NCI-H1092 treated with DMSO at 0.1 percent for 48 hours (cell line): Measurements from ENCODE around the gene CELSR1.
A peak's percentile ranks its signal among the peaks of the same experiment; 100 is the strongest.
"Not testable (repeated sequence)": the region's sequence is repeated elsewhere in the genome, so short reads cannot be mapped to it uniquely, and the experiment has no call there.

Experiments used
- DNase-seq: peaks from one replicate; lab custom pipeline; 2025; lab: John Stamatoyannopoulos, UW

CELSR1 gene

DNA sequence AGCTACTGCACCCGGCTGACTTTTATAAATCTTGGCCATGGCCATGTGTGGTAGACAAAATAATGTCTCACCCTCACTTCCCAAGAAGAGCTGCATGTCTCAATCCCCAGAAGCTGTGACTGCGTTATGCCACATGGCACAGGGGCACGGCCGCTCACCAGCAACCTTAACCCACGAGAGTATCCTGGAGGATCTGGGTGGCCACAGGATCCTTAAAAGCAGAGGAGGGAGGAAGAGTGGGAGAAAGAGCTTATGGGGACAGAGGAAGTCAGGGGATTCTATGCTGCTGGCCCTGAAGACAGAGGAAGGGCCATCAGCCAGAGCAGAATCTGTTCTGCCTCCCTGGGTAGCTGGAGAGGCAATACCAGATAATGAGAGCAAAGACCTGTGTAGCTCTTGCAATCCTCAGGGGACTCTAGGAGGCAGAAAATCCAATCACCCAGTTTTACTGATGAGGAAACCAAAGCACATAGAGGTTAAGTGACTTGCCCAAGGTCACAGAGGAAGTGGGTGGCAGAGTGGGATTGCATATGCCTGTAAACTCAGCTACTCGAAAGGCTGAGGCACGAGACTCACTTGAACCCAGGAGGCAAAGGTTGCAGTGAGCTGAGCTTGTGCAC, 55.3 kb downstream of the CELSR1 start:
- DNase-seq, result no peak

DNA sequence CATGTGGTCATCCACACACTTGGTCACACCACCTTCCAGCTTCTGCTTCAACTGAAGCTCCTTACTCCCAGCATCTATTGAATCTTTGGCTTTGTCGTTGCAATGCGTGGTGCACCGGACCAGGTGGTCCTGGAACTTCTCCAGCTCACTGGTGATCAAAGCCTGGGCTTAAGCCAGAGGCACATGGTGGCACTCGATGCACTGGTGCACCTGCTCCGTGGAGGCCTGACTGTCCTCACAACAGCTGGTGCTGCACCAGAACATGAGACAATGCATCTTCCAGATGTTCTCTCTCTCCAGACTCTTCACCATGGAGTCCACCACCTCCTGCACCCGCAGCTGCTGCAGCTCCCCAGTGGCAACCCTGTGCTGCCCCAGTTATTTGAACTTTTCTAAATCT, 56.0 kb downstream of the CELSR1 start:
- DNase-seq, result no peak

DNA sequence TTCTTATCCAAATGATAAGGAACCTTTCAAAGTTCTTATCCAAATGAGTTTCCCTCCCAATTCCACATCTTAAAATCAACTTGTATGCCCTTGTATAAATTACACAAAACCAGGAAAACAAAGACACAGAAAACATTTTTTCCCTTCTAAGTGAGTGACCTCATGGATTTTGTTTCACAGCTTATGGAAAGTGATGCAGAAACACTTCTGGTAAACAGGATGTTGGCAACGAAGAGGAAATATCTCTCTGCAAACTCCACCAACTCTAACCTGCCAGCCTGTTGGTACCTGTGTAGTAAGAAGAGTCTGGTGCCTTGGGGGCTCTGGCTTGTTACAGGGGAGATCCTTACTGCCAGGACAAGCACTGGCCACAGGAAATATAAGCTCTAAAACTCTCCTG, 57.0 kb downstream of the CELSR1 start:
- DNase-seq, result no peak

DNA sequence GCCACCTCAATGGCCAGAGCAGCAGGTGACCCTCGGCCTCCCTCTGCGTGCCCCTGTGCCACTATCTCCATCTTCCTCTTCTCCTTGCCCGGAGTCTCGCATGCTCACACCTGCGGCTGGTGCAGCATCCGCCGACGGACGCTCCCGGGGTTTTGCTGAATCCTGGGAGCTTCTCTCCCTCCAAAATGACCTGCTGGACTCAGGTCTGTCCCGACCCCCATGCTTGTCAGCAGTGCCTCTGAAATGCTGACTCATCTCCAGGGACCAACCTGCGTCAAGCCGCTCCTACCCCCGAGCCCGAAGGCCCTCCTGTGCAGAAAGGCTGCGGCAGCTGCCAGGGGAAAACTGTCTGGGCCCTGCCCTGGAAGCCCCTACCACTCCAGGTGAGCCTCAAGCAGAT, 58.4 kb downstream of the CELSR1 start:
- DNase-seq, result no peak

DNA sequence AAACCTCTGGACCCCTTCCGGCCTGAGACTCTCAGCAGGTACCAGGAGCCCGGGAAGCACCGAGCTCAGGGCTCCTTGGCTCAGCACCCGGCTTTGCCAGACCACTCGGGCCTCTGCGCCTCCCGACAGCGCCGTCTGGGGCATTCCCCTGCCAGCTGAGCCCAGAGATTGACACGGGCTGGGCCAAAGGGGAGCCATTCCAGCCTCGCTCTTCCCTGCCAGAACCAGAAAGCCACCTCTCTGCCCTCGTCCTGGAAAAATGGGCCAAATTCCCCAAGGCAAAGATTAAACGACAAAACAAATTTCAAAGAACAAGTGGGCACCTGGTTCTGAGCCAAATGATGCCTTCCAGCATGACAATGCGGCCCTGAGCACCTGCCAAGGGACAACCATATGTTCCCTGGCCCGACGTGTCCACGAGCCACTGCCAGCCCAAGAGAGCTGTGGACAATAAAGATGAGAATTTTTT, 59.3 kb downstream of the CELSR1 start:
- peak; percentile 9 for DNase-seq

DNA sequence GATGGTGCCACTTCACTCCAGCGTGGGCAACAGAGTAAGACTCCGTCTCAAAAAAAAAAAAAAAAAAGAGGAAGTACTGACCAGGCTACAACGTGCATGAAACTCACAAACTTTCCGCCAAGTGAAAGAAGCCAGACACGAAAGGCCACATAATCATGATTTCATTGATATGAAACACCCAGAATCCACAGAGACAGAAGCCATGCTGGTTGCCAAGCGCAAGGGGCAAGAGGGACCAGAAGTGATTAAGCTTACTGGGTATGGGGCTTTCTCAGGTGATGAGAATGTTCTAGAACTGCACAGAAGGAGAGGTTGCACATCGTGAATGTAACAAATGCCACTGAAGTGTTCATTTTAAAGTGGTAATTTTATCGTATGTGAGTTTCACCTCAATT, 60.9 kb downstream of the CELSR1 start:
- no peak for DNase-seq

DNA sequence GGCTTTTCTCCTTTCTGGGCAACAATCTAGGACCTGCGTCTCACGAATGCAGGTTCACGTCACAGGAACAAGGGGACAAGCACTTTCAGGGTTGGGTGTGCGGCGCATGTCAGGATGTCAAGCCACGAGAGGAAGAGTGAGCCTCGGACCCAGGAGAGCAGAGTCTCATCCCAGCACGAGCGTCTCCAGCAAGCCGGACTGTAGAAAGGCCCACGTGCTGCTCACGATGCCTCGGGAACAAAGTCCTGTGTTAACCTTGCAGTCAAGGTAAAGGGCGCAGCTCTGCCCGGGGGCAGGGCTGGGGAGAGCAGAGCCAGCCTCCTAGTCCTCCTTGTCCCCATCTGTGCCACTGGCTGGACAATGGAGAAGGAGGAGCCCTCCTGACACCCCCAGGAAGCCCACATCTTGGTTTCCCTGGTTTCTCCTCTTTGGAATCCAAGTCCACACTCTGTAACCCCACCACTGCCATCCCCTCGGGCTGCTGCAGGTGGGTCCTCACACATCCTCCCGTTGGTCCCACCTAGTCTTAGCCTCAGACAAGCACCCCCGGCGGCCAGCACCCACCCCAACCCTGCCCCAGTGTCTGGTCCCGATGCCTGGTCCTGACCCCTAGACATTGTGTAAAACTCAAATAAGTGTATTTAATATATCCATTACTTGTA, 63.4 kb downstream of the CELSR1 start:
- no peak for DNase-seq

DNA sequence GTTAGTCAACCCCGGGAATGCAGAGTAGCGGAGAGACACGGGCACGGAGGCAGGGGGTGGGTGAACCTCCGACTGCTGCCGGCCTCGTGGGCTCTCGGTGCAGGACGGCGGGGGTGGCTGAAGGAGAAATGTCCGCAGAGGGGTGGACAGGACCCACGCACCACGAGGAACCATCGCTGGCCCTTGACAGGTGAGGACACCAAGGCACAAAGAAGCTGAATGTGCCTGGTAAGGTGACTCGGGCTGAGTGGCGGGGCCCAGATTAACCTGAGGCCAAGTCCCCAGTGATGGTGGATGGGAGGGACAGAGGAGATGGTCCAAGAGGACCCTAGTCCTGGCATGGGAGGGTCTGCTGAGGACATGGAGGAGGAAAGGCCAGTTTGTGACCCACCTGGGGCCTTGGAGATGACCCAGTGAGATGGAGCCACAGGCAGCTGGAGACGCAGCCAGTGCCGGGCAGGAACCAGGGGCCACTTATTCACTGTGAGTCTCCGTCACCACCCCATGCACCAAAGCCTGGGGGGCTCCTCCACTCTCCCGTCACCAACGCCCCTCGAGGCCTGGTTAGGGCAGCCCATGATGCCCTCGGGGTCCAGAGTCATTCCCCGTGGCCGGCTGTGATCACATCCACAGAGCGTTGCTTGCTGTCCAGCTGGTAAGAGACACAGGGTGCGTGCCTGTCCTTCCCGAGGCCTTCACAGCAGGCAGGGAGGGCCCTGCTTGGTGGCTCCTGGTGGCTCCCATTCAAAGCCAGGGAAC, 64.2 kb downstream of the CELSR1 start:
- DNase-seq, result no peak

DNA sequence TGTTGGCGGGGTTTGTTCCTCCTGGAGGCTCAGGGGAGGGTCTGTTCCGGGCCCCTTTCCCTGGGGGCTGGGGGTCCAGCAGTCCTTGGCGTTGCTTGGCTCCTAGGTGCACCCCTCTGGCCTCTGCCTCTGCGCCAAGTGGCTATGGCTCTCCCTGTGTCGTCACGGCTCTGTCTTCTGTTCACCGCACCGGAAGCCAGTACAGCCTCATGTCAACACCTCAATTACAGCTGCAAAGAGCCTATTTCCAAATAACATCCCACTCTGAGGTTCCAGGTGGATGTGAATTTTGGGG, 64.8 kb downstream of the CELSR1 start:
- no peak for DNase-seq

DNA sequence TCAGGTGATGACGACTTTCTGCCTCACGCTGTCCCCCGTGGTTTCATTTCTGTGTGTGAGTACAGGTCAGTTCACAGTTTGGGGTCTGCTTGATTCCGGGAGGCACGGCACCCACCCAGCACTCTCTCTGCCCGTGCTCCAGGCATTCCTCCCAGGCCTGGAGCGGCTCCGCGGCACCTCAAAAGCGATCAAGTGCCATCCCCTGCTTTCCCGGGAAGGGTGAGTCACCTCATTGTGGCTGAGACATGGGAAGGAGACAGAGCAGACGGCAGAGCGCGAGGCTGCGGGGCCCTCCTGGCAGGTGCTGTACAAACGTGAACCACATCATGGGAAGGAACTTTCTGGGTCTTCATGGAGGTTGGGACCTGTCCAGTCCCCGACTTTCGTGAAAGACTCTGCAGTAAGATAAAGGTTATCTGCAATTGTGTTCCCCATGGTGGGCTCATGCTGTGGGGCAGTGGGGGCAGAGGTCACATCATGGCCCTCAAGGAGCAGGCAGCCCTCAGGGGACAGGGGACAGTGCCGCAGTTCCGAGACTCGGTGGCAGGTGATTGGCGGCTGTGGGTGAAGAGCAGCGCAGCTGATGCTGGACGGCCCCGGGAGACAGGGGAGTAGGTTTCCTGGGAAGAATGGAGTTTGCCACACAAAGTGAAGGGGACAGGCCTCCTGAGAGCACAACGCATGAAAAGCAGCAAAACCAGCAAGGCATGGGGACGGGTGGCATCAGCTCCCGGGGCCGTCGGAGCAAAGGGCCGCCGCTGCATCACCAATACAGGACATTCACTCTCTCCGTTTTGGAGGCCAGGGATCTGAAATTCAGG, 65.3 kb downstream of the CELSR1 start:
- DNase-seq, result no peak

DNA sequence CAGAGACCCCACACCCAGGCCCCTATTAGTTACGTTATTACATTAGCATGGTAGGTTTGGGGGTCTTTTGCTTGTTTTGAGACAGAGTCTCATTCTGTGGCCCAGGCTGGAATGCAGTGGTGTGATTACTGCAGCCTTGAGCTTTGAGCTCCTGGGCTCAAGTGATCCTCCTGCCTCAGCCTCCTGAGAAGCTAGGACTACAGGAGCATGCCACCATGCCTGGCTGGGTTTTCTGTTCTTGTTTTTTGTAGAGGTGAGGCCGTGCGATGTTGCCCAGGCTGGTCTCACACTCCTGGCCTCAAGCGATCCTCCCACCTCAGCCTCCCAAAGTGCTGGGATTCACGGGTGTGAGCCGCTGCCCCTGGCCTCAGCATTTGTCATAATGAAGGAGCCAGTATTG, 66.1 kb downstream of the CELSR1 start:
- DNase-seq, result not testable (repeated sequence)

DNA sequence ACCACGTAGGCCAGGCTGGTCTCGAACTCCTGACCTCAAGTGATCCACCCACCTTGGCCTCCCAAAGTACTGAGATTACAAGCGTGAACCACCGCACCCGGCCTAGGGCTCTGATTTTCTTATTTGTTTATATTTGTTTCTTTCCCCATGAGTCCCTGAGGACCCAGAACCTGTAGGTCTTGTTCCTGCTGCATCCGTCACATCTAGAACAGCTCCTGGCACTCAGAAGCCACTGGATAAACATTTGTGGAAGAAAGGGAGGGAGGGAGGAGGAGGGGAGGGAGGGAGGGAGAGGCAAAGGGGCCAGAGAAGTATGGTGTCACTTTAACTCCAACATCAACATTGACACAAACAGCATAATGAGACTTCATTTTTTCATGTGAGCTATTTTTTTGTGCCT, 67.7 kb downstream of the CELSR1 start:
- DNase-seq, result no peak

DNA sequence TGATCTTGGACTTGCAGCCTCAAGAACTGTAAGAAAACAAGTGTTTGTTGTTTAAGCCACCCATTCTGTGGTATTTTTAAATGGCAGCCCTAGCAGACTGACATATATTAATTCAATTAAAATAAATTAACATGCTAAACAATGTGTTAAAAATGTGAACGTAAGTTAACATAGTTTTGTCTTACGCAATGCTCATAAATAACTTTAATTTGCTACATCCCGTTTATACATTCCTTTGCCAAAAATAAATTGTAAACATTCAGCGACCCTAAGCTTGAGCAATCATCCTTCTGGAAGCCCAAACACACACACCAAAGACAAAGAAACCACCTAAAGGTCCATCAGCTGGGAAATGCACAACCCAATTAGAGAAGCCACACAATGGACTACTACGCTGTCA, 70.4 kb downstream of the CELSR1 start:
- DNase-seq, result no peak

DNA sequence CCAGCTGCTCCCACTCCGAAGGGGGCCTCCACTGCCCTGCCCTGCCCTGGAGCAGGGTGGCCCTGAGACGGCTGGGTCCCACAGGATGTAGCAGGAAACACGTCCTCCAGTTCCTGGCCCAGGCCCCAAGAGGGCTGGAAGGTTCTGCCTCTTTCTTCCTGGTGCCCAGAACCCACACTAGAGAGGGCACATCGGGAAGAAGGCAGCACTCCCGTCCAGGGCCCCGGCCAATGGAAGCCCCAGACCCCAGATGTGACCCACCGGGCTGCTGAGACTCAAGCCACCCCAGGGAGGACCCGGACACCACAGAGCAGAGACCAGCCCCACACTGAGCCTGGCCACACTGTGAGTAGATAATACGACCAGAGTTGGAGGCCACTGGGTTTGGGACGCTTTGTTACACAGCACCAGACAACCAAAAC, 71.2 kb downstream of the CELSR1 start:
- DNase-seq, result no peak

DNA sequence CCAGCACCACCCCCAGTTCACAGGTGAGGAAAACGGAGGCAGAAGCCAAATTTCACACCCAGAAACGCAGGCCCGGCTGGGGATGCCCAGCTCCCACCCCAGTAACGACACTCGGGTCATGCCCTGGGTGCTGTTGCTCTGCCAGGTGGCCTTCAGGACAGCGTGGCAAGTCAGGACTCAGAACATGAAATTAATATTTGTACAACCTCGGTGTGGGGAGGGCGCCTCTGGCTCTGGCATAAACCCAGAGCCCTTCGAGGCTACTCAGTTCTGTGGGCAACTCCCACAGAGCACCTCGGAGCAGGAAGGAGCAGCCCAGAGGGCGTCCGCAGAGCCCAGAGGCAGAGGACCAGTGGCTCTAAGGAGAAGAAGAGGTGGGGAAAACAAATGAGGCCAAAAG, 71.6 kb downstream of the CELSR1 start:
- DNase-seq, result no peak

DNA sequence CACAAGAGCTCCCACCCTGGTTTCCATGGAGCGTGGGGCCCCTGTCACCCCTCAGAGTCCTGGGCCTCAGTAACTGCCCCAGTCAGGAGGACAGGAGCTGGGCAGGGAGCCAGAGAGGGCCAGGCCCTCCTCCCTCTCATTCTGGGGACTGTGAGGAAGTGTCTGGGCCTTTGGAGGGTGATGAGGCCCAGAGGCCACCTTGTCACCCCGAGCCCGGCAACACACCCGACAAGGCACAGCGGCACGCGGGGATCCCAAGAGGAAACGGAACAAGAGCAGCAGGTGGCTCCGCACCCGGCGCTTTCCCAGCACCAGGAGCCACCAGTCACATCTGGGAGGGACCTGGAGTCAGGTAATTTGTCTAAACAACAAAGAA, 72.1 kb downstream of the CELSR1 start:
- DNase-seq, result no peak

DNA sequence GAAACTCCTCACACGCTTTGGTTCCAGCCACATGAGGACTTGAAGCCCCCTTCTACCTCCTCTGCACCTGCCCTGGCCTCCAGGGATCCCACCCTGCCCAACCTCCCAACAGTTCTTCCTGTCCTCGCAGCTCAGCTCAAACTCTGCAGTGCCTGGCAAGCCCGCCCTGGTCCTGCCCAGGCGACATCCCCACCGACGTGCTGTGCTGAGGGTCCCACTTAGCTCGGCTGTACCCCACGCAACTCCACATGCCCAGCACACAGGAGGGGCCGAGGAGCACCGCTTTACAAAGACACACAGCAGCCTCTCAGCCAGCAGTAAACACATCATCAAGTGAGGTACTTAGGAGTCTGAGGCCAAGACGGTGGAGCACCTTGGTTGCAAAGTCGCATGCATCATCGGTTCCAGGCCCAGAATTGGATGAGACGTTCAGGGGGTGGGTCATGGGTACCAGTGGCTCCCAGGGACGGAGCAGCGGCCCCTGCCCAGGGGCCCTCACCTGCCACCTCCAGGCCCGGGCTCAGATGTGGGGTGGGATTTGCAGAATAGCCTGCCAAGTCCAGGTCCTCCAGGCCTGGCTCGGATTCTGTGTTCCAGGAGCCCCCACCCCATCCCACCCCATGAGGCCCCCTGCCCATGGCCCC, 72.6 kb downstream of the CELSR1 start:
- DNase-seq, result no peak

DNA sequence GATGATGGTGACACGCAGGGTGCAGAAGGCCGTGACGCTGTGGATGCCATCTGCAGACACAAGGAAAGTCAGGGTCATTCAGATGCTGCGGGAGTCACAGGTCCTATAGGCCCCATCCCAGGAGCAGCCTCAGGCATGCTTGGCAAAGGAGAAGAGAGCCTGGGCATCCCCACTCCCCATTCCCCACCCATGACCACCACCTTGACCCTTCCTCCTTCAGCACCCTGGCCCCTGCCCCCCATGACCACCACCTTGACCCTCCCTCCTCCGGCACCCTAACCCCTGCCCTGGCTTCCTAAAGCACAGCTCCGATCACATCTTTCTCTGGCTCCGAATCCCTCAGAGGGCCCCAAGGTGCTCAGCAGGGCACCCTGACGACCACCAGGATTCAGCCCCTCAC, 73.1 kb downstream of the CELSR1 start:
- no peak for DNase-seq

DNA sequence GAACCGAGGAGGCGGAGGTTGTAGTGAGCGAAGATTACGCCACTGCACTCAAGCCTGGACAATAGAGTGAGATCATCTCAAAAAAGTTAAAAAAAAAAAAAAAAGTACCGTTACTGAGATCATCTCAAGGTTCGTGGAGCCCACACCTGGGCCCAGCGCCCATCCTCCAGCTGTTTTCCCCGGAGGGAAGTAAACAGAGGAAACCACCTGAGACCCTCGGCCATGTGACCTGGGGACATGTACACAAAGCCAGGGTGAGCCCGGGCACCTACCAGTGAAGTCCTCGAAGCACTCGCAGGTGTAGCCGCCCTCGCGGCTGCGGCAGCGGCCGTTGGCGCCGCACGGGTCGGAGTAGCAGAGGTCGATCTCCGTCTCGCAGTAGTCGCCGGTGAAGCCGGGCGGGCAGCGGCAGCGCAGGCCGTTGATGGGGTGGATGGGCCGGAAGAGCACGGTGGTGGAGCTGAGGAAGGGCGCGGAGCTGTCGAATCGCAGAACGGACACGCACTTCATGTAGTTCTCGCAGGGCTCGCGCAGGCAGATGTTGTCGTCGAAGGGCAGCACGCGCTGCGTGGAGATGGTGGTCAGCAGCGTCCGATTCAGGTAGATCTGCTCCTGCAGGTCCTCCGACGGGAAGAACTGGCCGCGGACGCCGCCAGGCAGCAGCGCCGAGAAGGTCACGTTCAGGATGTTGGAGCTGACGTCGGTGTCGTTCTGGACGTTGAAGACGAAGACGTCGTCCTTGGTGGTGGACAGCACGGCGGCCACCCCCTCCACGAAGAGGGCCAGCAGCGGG, 73.8 kb downstream of the CELSR1 start:
- no peak for DNase-seq

DNA sequence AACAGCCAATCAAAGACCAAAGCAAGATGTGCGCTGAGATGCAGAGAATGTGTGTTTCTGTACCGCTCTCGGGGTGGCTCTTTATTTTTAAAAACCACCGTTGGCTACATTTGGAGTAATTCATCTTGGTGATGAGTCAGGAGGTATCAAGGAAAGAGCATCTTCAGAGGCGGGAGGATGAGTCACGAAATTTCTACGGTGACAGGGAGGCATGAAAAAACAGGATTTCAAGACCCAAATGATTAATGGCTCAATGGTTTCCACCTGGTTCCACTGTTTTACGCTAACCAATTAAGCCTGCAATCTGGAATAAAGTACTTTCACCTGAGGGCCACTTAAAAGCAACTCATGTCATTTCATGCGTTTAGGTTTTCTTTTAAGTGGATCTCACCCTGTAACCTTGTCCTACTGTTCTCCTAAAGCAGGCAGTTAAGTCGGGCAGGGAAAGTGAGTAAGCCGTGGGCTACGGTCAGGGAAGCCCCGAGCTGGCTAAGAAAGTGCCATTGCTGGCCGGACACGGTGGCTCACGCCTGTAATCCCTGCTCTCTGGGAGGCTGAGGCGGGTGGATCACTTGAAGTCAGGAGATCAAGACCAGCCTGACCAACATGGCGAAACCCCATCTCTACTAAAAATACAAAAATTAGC, 74.6 kb downstream of the CELSR1 start:
- DNase-seq, result no peak
